Activated naive CD4-positive, alpha-beta T cell treated with Interleukin-2 at 50 U/mL for 16 hours (primary cell): ENCODE results near the gene HIPK2.
"Not testable (repeated sequence)": the region's sequence is repeated elsewhere in the genome, so short reads cannot be mapped to it uniquely, and the experiment has no call there.

Experiments used
- DNase-seq: peaks from one replicate; pipeline ENCODE4 v3.0.0-alpha.2; 2020

HIPK2 gene

GRCh38 chr7:139692723-139693122 lies 85.1 kb downstream of the HIPK2 start:
- no peak for DNase-seq

- no peak for DNase-seq
Measured at GRCh38 chr7:139691253-139691781, 86.5 kb downstream of the HIPK2 start.

GRCh38 chr7:139687980-139688632 lies 89.7 kb downstream of the HIPK2 start:
- DNase-seq = no peak

GRCh38 chr7:139687211-139687954 lies 90.4 kb downstream of the HIPK2 start:
- DNase-seq = no peak

GRCh38 chr7:139683137-139683921 lies 94.5 kb downstream of the HIPK2 start:
- peak; percentile 14 for DNase-seq

GRCh38 chr7:139682136-139683013 lies 95.4 kb downstream of the HIPK2 start:
- DNase-seq = peak; percentile 68

GRCh38 chr7:139681812-139682135 lies 96.0 kb downstream of the HIPK2 start:
- DNase-seq = no peak

GRCh38 chr7:139681463-139681755 lies 96.4 kb downstream of the HIPK2 start:
- peak; percentile 32 for DNase-seq

GRCh38 chr7:139680676-139681462 lies 96.9 kb downstream of the HIPK2 start:
- DNase-seq = peak; percentile 88

GRCh38 chr7:139679731-139680594 lies 97.8 kb downstream of the HIPK2 start:
- DNase-seq = no peak

- no peak for DNase-seq
Measured at GRCh38 chr7:139676390-139676789, 101.4 kb downstream of the HIPK2 start.

- DNase-seq = no peak
Measured at GRCh38 chr7:139675127-139676125, 102.4 kb downstream of the HIPK2 start.

GRCh38 chr7:139674752-139675126 lies 103.1 kb downstream of the HIPK2 start:
- DNase-seq = no peak

GRCh38 chr7:139674341-139674740 lies 103.5 kb downstream of the HIPK2 start:
- no peak for DNase-seq

GRCh38 chr7:139673762-139674161 lies 104.0 kb downstream of the HIPK2 start:
- no peak for DNase-seq

- DNase-seq = peak; percentile 49
Measured at GRCh38 chr7:139673230-139673629, 104.6 kb downstream of the HIPK2 start.

- no peak for DNase-seq
Measured at GRCh38 chr7:139671967-139672366, 105.8 kb downstream of the HIPK2 start.

- DNase-seq = not testable (repeated sequence)
Measured at GRCh38 chr7:139670662-139671061, 107.1 kb downstream of the HIPK2 start.
